Nephron progenitor cell (in vitro differentiated cells): ENCODE results near the gene NR5A1.

Source experiments
- DNase-seq: peaks from one replicate; pipeline ENCODE4 v3.0.0; 2021
- H3K27ac Mint-ChIP-seq: 2 replicates; pipeline ENCODE4 v1.8.0; 2021; ENCODE audit warnings: mild to moderate bottlenecking, moderate library complexity, mixed read lengths
- H3K27me3 Mint-ChIP-seq: 2 replicates; pipeline ENCODE4 v1.8.0; 2021; ENCODE audit warnings: mild to moderate bottlenecking, low read depth, mixed read lengths; ENCODE audit not compliant: poor library complexity
- H3K36me3 Mint-ChIP-seq: 2 replicates; pipeline ENCODE4 v1.8.0; 2021; ENCODE audit warnings: low read depth, mixed read lengths
- H3K4me1 Mint-ChIP-seq: 2 replicates; pipeline ENCODE4 v1.8.0; 2021; ENCODE audit warnings: mixed read lengths
- H3K4me3 Mint-ChIP-seq: 2 replicates; pipeline ENCODE4 v1.8.0; 2021; ENCODE audit warnings: mild to moderate bottlenecking, moderate library complexity, mixed read lengths
- H3K9me3 Mint-ChIP-seq: 2 replicates; pipeline ENCODE4 v1.8.0; 2021; ENCODE audit warnings: mild to moderate bottlenecking, moderate library complexity, mixed read lengths
- CTCF ChIP-seq: fragments of 200-600 bp; sonication (generic); IDR thresholded peaks from 2 replicates; pipeline ENCODE4 v1.5.0; 2021; ENCODE audit warnings: antibody characterized with exemption

Gene NR5A1

GRCh38 chr9:124510650-124511425 lies 3.6 kb upstream of the NR5A1 start:
- DNase-seq: no peak
- no peak overlapping the region for H3K27ac Mint-ChIP-seq
- peaks cover 40% of the 10 kb centered on the region for H3K27me3 Mint-ChIP-seq

DNA sequence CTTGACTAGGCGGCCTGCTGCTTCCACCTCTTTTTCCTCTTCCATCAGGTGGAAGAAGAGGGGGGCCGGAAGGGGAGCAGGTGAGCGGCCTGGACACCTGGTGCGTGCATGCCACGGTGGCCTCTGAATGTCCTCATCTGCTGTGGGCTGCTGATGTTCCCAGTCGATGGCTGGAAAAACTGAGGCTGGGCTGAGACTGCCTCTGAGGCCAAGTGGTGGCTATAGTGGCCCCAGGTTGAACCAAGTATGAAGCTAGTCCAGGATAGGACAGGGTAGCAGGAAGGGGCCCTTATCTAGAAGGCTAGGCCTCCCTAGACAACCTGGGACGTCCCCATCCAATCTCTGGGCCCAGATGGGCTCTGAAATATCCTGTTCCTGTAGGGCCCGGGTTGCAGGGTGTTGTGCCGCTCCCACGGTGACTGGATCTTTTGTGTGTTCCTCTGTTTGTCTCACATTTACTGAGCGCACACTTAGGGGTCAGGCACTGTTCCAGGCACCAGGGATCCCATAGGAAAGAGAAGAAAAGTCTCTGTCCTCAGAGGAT lies 753 bp upstream of the NR5A1 start:
- TF ChIP-seq CTCF: no peak
- no peak for DNase-seq
- no peaks in the 10 kb centered on the region for H3K36me3 Mint-ChIP-seq
- H3K27me3 Mint-ChIP-seq: peaks cover 58% of the 10 kb centered on the region
- no peaks in the 10 kb centered on the region for H3K9me3 Mint-ChIP-seq
- H3K4me1 Mint-ChIP-seq: peaks cover 30% of the 10 kb centered on the region
- no peak overlapping the region for H3K27ac Mint-ChIP-seq
- no peak overlapping the region for H3K4me3 Mint-ChIP-seq

More at GRCh38 chr9:124510650-124511425, 3.6 kb upstream of the NR5A1 start:
- Mint-ChIP-seq H3K9me3 (no peaks in the 10 kb centered on the region), H3K36me3 (no peaks in the 10 kb centered on the region), H3K4me1 (peaks cover 27% of the 10 kb centered on the region), H3K4me3 (no peak overlapping the region)
- no peak for TF ChIP-seq CTCF

- Mint-ChIP-seq H3K4me1 (peaks cover 17% of the 10 kb centered on the region), H3K9me3 (no peaks in the 10 kb centered on the region), H3K27me3 (peaks cover 68% of the 10 kb centered on the region), H3K27ac (no peak overlapping the region), H3K4me3 (no peak overlapping the region), H3K36me3 (no peaks in the 10 kb centered on the region)
- no peak for DNase-seq
- no peak for TF ChIP-seq CTCF
Observed at GRCh38 chr9:124506433-124506832, 766 bp downstream of the NR5A1 start.

GRCh38 chr9:124505901-124506346 lies 1.3 kb downstream of the NR5A1 start:
- no peak for DNase-seq
- Mint-ChIP-seq H3K36me3 (no peaks in the 10 kb centered on the region), H3K4me1 (peaks cover 17% of the 10 kb centered on the region), H3K9me3 (no peaks in the 10 kb centered on the region), H3K27me3 (peaks cover 73% of the 10 kb centered on the region), H3K4me3 (no peak overlapping the region), H3K27ac (no peak overlapping the region)
- no peak for TF ChIP-seq CTCF

GRCh38 chr9:124505006-124505900 lies 1.9 kb downstream of the NR5A1 start:
- Mint-ChIP-seq H3K9me3 (no peaks in the 10 kb centered on the region), H3K36me3 (no peaks in the 10 kb centered on the region), H3K4me3 (peak overlapping the region; percentile 58), H3K27ac (no peak overlapping the region), H3K27me3 (peaks cover 73% of the 10 kb centered on the region), H3K4me1 (peaks cover 17% of the 10 kb centered on the region)
- no peak for TF ChIP-seq CTCF
- no peak for DNase-seq
